Stimulated activated CD8-positive, alpha-beta memory T cell treated with anti-CD3 and anti-CD28 coated beads, Interleukin-4, amount 100 ng/mL, for 48 hours (primary cell): ENCODE data around the gene RAX2.
"Not testable (repeated sequence)": the region's sequence is repeated elsewhere in the genome, so short reads cannot be mapped to it uniquely, and the experiment has no call there.

Experiments used
- DNase-seq: peaks from one replicate; pipeline ENCODE4 v3.0.0-alpha.2; 2020

The RAX2 gene

DNA sequence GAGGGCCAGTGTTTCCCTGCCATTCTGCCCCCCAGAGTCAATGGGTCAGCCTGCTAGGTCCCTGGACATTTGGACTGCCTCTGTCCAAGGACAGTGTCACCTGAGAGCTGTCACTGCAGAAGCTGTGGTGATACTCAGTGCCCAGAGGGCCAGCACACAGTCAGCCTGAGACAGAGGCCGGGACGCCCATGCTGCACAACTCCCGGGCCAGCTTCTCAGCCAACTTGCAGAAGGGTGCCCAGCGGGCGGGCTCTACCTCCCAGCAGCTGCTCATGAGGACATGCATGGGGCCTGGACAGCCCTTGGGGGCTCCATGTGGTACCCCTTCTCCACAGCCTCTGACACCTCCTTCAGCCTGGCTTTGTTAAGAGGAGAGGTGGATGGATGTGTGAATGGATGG is 3.8 kb upstream of the RAX2 start:
- DNase-seq, result no peak

DNA sequence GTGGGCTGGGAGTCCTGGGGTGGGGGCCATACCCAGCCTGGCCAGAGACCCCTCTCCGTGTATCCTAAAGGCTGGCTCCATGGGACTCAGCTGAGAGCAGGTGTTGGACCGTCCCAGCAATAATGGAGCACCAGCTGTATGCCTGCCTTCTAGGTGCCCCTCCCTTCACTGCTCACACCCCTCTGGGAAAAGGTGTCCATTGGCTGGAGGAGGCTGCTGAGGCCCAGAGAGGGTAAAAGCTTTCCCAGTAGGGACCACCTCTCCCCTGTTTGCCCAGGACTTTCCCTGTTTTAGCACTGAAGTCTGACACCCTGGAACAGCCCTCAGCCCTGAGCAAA is 3.3 kb upstream of the RAX2 start:
- no peak for DNase-seq

DNA sequence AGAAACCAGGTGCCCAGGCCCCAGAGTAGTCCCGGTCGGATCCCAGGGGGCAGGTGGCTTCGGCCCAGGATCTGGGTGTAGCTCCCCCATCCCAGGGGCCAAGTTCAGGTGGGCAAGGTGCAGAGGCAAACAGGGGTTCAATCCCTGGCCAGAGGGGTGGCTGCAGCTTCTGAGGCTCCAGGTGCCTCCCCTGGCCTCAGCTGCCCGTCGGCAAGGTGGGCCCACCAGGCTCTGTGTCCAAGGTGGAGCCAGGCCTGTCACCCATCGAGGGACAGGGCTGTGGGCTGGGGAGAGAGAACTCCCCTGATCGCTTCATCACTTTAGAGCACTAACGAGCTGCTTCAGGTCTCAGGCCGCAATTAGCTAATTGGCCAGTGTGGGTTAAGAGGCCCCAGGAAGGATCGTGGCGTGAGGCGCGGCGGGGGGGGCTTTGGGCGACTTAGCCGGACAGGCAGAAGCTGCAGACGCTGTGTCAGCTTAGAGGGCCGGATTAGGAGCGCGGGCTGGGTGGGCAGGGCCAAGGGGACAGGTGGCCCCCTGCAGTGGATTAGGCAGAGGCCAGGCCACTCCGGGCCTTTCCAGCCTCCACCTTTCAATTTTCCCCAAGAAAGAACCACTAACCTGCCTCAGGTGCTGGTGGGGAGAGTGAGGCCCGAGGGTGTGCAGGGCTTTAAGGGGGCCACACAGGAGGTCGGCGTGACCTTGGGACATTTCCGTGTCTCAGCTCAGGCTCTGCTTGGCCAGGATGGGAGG is 2.8 kb upstream of the RAX2 start:
- DNase-seq, result no peak

DNA sequence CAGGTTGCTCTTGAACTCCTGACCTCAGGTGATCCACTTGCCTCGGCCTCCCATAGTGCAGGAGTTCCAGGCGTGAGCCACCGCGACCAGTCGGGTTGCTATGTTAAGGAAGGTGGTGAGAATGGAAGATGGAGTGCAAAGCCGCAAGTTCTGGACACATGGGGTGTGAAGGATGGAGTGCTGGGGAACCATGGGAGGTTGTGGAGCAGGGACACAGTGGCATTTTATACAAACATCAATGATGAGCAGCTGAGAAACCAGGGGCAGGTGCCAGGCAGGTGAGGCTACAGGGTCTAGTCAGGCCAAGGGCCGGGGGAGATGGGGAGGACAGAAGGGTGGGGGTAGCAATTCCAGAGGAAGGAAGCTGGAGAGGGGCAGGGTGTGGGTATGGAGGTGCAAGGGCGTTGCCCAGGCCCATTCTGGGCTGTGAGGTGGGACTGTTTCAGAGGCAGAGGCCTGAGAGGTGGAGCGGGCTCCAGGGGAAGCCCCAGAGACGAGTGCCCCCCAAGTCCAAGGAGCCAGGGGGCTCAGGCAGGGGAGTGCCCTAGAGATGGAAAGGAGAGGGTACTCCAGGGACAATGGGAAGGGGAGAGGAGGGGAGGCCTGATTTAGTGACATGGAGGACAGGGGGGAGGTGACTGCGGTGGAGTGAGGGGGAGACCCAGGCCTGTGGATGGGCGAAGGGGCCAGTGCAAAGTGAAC is 1.9 kb upstream of the RAX2 start:
- DNase-seq, result no peak

DNA sequence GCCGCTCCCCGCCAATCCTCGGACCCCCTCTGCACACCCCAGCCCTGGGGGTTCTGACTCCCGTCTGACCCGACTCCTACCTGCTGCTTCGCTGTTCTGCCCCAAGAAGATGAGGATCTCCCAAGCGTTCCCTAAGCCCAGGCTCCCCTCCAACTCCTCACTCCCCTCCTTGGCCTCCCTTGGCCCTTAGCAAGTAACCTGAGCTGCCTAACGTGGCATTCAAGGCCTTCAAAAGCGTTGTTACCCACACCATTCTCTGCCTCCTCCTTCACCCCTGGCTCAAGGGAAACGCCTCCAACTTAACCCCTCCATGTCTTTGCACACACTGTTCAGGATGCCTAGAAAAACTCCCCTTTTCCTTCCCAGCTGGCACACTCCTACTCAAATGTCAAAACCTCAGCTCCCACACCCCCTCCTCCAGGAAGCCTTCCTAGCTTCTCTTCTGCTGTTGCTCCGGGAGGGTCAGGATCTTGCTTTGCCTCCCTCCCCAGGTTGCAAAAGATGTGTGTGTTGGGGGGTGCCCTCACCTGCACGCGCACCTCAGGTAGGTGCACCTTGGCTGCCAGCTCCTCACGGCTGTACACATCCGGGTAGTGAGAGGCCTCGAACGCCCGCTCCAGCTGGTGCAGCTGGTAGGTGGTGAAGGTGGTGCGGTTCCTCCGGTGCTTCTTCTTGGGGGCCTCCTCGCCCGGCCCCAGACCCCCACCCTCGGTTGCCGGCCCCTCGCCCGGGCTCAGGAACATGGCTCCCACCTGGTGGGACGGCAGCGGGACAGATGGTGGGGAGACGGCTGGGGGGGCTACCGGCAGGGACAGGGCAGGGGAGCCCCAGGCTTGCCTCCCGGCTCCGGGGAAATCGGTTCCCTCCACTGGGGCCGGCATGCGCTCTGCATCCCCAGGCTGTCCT is 775 bp downstream of the RAX2 start:
- no peak for DNase-seq

DNA sequence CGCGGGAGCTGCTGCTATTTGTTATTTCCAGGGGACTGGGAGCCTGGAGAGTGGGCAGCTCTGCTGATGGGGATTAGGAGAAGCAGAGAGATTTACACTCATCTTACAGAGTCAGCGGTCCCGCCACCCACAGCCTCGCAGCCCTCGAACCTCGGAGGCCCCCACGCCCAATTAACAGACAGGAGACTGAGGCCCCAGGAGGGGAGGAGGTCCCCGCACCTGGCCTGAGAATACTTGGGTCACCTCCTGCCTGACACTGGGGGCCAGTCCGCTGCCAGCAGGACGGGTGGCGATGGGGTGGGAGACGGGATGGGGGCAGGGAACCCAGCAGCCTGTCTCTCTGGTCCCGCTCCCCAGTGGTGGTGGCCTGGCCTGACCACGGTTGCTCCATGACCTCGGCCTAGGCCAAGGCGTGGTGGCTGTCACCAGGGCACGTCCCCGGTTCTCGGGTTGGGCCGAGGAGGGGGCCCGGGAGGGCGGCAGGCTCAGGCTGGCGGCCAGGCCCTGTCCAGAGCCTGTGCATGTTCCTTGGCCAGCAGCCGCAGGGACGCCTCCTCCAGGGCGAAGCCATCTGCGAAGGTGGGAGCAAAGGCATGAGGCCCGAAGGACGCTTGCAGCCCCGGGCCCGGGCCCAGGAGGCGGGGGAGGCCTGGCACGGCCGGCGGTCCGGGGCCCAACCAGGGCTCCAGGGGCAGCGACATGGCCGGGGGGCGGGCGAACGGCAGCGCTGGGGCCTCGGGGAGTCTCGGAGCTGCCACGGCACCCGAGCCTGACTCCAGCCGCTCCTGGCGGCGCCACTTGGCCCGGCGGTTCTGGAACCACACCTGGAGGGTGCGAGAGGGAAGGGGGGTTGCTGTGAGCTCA is 1.7 kb downstream of the RAX2 start:
- no peak for DNase-seq

DNA sequence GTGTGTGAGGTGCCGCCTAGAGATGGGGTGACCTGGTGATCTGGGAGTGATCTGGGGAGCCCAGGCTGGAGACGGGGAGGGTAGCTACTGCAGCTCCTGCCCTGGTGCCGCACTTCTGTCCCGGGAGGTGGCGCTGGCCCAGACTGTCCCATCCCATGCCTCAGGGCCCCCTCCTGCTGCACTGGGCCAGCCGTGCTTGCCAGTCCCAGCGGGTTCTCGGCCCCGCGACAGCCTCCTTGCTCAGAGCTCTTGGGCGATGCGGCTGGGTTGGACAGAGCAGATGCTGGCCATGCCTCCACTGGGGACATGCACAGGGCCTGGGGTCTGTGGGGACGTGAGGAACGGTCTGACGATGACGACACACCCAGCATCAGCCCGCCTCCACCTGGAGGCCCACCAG is 2.5 kb downstream of the RAX2 start:
- no peak for DNase-seq

DNA sequence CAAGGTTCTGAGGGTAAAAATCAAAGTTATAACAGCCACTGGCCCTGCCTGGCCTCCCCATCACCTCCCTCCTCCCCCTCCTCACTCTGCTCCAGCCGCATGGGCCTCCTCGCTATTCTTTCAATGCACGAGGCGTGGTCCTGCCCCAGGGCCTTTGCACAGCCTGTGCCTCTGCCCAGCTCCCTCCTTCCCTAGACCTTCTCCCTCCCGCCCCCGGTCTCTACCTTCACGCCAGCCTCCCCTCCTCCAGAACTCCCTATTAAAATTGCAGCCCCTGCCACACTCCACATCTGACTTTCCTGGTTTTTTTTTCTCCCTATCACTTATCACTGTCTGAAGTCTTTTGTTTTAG is 3.3 kb downstream of the RAX2 start:
- no peak for DNase-seq

DNA sequence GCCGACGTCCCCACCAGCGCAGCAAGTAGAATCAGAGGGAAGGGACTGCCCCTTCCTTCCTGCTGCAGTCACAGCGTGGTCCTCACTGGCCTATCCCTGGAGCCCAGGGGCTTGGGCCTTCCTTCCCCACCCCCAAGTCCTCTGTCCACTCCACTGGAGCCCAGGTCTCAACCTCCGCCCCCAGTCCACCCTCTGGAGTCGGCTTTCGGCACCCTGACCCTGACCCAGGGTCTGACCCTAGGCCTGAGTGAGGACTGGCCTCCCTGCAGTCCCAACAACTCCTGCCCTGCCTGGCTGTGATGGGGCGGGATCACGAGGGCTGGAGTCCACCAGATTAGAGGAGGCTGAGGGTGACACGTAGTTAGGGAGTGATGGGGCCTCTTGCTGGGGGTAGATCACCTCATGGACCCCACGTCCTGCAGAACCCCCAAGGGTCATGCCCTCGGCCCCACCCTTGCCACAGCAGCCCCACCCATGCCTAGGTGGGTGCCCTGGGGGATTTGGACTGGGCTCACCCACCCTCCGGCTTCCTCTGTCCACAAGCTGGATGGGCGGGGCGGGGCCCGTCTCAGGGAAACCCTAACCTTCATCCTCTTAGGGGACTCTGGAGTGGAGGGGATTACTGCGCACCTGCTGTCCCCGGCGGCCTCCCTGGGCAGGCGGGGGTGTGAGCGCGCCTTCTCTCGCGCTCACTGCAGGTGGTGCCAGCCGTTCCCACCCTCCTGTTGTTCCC is 3.8 kb downstream of the RAX2 start:
- no peak for DNase-seq

DNA sequence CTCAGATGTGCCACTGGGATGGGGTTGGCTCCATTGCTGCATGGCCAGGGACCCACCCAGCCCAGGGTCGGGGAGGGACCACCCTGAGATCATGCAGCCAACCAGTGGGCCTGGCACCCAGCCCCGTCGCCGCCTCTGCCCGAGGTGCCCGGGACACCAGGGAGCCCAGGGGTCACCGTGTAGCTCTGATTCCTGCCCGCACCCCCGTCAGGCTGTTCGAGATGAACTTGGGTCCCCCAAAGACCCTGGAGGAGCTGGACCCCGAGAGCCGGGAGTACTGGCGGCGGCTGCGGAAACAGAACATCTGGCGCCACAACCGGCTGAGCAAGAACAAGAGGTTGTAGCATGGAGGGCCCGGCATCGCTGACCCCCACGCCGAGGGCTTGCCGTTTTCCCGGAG is 5.0 kb downstream of the RAX2 start:
- no peak for DNase-seq

DNA sequence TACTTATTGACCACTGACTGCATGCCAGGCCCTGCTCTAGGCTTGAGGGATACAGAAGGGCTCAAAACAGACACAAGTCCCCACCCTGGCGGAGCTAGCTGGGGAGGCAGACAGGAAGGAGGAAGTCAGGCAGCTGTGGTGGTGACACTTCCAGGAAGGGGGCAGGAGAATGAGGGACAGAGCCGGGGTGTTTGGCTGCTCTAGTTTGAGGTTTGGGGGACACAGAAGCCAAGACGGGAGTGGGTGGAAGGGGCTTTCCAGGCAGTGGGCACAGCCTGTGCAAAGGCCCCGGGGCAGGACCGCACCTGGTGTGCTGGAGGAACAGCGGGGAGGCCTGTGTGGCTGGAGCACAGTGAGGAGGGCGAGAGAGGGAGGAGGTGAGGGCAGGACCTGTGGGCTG is 5.5 kb downstream of the RAX2 start:
- DNase-seq, result peak; percentile 38

DNA sequence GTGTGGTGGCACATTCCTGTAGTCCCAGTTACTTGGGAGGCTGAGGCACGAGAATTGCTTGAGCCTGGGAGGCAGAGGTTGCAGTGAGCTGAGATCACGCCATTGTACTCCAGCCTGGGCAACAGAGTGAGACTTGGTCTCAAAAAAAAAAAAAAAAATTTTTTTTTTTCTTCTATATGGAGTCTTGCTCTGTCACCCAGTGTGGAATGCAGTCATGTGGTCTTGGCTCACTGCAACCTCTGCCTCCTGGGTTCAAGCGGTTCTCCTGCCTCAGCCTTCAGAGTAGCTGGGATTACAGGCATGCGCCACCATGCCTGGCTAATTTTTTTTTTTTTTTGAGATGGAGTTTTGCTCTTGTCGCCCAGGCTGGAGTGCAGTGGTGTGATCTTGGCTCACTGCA is 6.3 kb downstream of the RAX2 start:
- DNase-seq, result not testable (repeated sequence)

DNA sequence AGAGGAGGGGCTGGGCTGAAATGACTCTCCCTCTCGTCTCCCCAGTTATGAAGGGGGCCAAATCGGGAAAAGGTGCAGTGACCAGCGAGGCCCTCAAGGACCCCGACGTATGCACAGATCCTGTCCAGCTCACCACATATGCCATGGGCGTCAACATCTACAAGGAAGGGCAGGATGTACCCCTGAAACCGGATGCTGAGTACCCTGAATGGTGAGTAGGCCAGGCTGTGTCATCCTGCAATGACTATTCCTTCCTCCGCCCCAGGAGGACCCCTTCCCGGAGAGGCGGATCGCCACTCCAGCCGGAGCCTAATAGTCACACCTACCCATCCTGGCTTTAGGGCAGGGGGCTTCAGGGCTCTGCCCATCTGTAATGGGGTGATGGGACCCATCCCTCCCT is 6.9 kb downstream of the RAX2 start:
- DNase-seq, result no peak

DNA sequence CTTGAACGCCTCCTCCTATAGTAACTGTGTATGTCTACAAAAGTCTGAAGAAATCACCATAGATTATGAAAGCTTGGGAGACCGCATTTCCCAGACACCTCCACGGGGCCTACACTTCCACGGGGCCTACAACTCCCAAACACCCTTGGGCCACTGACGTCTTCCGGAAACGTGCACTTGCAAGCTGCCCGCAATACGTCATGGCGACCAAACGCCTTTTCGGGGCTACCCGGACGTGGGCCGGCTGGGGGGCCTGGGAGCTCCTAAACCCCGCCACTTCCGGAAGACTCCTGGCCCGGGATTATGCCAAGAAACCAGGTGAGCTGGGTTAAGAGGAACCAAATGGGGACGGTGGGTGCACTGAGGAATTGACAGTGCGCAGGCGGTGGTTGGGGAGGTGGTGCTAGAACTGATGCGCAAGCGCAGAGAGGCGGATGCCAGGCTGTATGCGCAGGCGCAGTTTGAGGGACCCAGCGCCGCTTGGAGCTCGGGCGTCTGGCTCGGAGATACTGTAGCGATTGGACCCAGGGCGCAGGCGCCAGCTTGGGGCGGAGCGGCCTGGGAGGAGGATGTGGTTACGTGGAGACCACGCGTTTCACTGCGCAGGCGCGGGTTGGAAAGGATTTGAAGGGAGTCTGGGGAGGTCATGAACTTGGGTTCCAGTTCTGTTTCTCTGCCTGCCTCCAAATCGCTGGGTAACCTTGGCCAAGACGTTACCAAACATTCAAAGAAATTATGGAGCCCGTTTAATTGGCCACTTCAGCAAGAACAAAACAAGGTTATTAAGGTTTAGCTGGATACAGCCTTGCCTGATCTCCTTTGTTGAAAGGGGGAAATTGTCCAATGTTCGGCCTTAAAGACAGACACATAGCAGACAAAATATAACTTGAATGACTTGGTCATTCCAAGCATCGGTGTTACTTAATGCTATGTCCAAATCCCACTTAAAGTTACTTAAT is 9.2 kb downstream of the RAX2 start, which contains the start of gene MRPL54:
MRPL54 (plus strand) TSS at position 182 of the 959 bp plus-strand sequence; CDS start at position 201, 19 bp downstream.
- DNase-seq, result peak; percentile 99

DNA sequence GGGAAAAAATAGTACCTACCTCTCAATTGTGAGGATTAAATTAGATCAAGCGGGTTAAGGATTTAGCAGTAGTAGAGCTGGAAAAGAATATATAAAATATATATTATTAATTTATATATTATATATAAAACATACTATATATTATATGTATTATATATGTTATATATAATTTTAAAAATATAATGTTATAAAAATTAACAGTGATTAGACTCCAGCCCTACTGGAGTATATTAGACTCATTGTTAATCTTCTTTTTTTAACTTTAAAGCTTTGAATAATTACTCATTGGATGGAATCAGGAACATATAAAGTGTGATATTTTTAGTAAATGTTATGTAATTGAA is 9.9 kb downstream of the RAX2 start:
- no peak for DNase-seq

DNA sequence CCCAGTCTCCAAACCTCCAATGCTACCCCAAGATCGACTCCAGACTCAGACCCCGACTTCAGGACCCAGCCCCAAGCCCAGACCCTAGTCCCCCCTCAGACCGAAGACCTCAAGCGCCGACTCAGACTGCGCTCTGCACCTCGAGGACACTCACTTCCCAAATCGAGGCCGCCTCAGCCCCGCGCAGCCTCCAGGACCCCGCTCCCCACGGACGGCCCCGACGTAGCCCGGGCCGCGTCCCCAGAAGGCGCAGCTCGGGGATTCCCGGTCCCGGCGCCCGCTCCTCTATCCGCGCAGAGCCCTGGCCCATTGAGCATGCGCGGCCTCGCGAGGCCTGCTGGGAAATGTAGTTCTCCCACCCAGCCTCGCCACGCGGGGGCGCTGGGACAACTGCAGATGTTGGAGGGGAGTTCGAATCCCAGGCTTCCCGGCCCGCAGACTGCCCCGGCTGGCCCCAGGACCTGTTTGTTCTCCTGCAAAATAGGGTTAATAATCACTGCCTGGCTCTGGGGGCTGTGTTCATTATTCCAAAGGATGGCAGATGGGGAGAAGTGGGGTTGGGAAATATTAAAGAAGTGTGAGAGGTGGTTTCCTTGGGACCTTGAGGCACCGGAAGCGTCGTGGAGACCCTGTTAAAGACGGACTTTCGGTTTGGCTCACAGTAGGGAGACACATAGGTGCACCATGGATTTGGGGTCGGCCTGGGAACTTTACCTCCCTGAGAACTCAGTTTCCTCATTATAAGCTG is 10.5 kb downstream of the RAX2 start, which contains the start of gene APBA3:
APBA3 (minus strand) TSS at position 311 of the 748 bp plus-strand sequence. CDS start 1,428 bp downstream, outside the sequence.
- DNase-seq, result peak; percentile 98

DNA sequence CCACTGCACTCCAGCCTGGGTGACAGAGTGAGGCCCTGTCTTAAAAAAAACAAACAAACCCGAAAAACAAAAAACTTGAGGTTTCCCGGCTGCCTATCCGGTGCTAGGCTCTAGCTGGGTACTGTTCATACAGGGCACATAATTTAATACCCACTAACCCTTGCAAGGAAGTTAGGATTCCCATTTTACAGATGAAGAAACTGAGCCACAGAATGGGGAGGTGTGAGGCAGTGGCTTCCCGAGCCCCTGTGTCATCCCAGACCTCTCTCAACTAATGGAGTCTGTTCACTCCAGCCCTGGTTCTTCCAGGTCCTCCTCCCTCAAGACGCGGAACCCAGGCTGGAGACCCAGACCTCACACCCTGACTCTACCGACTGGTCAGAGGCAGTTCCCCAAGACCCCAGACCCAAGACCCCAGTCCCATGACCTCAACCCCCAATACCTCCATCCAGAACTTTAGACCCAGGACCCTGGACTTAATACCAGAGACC is 11.1 kb downstream of the RAX2 start:
- DNase-seq, result no peak

DNA sequence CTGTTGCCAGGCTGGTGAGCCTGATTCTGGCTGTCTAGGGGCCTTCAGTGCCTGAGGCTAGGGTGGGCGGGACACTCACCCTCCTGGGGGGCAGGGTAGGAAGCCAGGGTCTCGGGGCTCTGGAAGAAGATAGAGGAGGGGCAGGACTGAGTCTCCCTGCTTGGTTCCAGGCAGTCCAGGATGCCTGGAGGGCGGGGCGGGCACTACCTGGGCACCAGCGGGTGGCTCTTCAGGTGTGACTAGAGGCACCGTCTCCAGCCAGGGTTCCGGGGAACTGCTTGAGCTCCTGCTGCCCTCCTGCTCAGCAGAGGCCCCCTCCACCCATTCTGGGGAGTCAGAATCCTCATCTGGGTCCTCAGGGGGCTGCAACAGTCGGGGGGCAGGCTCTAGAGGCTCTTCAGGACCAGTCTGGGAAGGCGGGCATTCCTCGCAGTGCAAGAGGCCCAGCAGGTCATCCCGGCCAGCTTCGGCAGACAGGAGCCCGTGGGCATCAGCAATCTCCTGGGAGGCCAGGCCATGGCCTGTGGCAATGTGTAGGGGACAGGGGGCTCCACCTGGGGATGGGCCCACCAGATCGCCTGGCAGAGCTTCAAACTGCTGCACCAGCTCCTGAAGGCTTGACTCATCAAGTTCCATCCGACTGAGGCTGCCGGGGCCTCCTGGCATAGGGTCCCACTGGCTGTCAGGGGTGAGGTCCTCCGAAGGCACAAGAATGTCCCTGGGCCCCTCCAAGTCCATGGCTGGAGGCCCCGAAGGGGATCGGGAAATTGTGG is 12.4 kb downstream of the RAX2 start:
- no peak for DNase-seq

DNA sequence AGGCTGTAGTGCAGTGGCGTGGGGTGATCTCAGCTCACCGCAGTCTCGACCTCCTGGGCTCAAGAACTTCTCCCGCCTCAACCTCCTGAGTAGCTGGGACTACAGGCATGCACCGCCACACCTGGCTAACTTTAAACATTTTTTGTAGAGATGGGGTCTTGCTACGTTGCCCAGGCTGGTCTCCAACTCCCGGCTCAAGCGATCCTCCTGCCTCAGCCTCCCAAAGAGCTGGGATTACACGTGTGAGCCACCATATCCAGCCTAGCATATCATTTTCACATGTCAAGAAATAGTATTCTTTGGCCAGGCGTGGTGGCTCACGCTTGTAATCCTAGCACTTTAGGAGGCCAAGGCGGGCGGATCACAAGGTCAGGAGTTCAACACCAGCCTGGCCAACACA is 13.7 kb downstream of the RAX2 start:
- not testable (repeated sequence) for DNase-seq
